GM12875 (cell line): ENCODE measurements around the gene ST8SIA3.
"Not testable (repeated sequence)": the region's sequence is repeated elsewhere in the genome, so short reads cannot be mapped to it uniquely, and the experiment has no call there.

Experiments
- H3K4me3 ChIP-seq: one replicate; pipeline ENCODE4 v1.5.1; 2011; ENCODE audit warnings: low read depth, low read length, control low read depth
- CTCF ChIP-seq: IDR thresholded peaks from 2 replicates; pipeline ENCODE4 v1.5.1; 2011; ENCODE audit warnings: low read depth, mild to moderate bottlenecking, control low read depth, inconsistent platforms, low read length, moderate library complexity, borderline replicate concordance; ENCODE audit not compliant: insufficient read depth

The ST8SIA3 gene

GRCh38 chr18:57390044-57390443 is 37.7 kb downstream of the ST8SIA3 start:
- no peak for TF ChIP-seq CTCF
- H3K4me3 ChIP-seq, result no peak overlapping the region

GRCh38 chr18:57394749-57395148 is 42.4 kb downstream of the ST8SIA3 start:
- not testable (repeated sequence) for H3K4me3 ChIP-seq

GRCh38 chr18:57396831-57397230 is 44.5 kb downstream of the ST8SIA3 start:
- H3K4me3 ChIP-seq, result not testable (repeated sequence)

- H3K4me3 ChIP-seq, result no peak overlapping the region
These were observed 45.2 kb downstream of the ST8SIA3 start for GRCh38 chr18:57397440-57398132.

DNA sequence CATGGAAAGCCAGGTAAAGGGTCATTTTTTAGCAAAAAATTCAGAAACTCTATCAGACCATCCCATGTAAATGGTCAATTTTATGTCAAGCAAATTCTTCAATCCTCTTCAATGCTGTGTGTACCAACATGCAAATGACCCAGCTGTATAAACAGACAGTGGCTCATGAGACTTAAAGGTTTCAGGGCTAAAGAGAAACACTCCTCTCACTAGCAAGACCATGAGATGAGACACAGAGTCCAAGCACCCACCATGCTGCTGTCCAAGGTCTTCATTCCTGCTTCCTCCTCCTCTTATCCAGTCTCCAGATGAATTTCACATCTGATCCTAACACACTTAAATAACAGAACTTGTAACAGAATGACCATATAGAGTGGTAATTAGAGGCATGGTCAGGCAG is 52.0 kb downstream of the ST8SIA3 start:
- H3K4me3 ChIP-seq, result no peak overlapping the region
- no peak for TF ChIP-seq CTCF

More at GRCh38 chr18:57397440-57398132, 45.2 kb downstream of the ST8SIA3 start:
- no peak for TF ChIP-seq CTCF

GRCh38 chr18:57409650-57410049 is 57.3 kb downstream of the ST8SIA3 start:
- no peak for TF ChIP-seq CTCF
- H3K4me3 ChIP-seq, result no peak overlapping the region

DNA sequence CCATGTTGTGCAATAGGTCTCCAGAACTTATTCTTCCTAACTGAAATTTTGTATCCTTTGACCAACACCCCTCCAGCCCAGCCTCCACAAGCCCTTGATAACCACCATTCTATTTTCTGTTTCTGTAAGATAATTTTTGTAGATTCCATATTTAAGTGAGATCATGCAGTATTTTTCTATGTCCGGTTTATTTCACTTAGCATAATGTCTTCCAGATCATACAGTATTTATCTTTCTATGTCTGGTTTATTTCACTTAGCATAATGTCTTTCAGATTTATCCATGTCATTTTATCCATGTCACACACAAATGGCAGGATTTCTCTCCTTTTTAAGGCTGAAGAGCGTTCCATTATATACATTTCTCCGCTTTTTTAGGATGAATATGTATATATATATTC is 58.4 kb downstream of the ST8SIA3 start:
- no peak overlapping the region for H3K4me3 ChIP-seq
- TF ChIP-seq CTCF, result no peak

DNA sequence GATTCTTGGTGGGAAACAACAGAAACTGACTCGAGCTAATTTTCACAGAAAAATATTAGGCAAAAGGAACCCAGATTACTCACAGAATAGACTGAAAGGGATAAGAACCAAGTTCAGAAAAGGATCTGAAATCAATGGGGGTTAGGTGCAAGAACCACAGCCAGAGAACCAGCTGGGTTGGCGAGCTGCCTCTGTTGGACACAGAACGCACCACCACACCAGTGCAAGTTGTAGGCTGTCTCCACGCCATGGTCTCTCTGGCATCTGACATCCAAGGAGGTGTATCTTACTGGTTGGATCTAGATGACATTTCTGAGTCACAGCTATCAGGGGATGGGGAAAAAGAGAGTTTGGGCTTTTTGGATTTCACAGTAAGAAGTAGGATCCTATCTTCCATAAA is 64.2 kb downstream of the ST8SIA3 start:
- H3K4me3 ChIP-seq, result no peak overlapping the region
- no peak for TF ChIP-seq CTCF
